Fibroblast of villous mesenchyme (primary cell): ENCODE measurements around the gene TUBG2. TPM values are rescaled to one million over a fixed set of nuclear protein-coding genes. Genes with fewer than 3 reads are reported as not detected.
"Not testable (repeated sequence)": the region's sequence is repeated elsewhere in the genome, so short reads cannot be mapped to it uniquely, and the experiment has no call there.

Source experiments
- DNase-seq: peaks from one replicate; pipeline ENCODE4 v3.0.0-alpha.2; 2010; ENCODE audit warnings: low read depth
- H3K4me3 ChIP-seq: 2 replicates; pipeline ENCODE4 v1.5.1; 2011; ENCODE audit warnings: low read depth, mild to moderate bottlenecking, low read length
- total RNA-seq: library from RNA; depleted of rRNA; stranded (reverse); fragments of >200 nt; gene quantifications from 2 replicates; pipeline ENCODE4 v1.2.3, GENCODE V29; 2012
- TF ChIP-seq, protein P1 (sequence below): IDR thresholded peaks from 2 replicates; pipeline ENCODE4 v1.5.1; 2012; ENCODE audit warnings: low read depth, mild to moderate bottlenecking, low read length; ENCODE audit not compliant: insufficient read depth

The TUBG2 gene
- total RNA-seq, 1 donor, result 11.7 TPM

DNA sequence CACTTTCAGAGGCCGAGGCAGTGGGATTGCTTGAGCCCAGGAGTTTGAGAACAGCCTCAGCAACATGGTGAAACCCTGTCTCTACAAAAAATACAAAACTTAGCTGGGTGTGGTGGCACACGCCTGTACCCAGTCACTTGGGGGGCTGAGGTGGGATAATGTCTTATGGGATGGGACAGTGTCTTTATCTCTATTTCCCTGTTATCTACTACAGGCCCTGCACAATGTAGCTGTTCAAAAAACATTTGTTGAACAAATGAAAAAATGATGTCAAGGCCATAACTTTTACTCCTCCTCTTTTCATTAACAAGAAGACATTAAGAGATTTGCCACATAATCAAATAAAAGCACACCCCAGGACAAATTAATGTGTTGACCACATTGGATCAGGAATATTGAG lies 35.8 kb upstream of the TUBG2 start:
- DNase-seq, result no peak
- TF ChIP-seq, protein P1, sequence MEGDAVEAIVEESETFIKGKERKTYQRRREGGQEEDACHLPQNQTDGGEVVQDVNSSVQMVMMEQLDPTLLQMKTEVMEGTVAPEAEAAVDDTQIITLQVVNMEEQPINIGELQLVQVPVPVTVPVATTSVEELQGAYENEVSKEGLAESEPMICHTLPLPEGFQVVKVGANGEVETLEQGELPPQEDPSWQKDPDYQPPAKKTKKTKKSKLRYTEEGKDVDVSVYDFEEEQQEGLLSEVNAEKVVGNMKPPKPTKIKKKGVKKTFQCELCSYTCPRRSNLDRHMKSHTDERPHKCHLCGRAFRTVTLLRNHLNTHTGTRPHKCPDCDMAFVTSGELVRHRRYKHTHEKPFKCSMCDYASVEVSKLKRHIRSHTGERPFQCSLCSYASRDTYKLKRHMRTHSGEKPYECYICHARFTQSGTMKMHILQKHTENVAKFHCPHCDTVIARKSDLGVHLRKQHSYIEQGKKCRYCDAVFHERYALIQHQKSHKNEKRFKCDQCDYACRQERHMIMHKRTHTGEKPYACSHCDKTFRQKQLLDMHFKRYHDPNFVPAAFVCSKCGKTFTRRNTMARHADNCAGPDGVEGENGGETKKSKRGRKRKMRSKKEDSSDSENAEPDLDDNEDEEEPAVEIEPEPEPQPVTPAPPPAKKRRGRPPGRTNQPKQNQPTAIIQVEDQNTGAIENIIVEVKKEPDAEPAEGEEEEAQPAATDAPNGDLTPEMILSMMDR, result no peak
- H3K4me3 ChIP-seq, result no peak overlapping the region

DNA sequence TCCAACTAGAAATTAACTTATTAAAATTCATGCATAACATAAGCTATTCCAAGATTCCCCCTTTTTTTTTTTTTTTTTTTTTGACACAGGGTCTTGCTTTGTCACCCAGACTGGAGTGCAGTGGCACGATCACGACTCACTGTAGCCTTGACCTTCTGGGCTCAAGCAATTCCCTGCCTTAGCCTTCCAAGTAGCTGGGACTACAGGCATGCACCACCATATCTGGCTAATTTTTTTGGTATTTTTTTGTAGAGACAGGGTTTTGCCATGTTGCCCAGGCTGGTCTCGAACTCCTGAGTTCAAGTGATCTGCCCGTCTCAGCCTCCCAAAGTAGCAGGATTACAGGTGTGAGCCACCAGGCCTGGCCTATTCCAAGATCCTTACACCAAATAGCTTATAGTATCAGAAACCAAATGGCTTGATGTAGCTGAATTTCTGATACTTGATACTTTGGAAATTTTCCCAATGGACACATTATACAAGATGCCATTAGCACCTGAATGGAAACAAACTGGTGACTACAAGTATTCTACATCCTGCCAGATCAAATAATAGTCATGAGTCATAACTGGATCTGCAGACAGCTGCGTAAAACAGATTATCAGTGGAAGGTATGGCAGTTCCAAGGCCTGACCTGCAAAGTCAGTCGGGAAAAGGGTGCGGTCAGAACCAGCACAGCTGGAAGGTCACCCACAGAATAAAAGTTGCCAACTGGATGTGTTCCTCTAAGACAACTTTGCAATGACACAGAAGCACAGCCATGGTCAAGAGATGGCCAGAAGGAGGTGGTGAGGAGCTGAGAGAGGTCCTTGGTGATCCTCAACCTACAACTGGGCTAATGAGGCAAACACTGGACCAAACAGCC lies 35.1 kb upstream of the TUBG2 start:
- TF ChIP-seq, protein P1, result no peak
- DNase-seq, result no peak
- H3K4me3 ChIP-seq, result no peak overlapping the region

DNA sequence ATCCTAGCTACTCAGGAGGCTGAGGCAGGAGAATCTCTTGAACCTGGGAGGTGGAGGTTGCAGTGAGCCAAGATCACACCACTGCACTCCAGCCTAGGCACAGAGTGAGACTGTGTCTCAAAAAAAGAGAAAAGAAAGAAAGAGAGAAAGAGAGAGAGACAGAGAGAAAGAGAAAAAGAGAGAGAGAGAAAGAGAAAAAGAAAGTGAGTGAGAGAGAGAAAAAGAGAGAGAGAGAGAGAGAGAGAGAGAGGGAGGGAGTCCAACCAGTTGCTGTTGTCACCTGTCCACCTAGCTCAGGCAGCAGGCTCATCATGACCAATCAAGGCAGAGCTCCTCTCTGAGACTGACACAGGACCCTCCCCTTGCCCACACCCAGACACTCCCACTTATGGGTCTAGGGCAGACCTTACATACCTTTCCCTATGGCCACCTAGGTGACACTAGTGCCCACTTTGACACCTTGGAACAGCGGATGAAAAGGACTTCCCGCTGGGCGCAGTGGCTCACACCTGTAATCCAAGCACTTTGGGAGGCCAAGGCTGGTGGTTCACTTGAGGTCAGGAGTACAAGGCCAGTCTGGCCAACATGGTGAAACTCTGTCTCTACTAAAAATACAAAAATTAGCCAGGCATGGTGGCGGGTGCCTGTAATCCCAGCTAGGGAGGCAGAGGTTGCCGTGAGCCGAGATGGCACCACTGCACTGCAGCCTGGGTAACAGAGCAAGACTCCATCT lies 31.9 kb upstream of the TUBG2 start:
- DNase-seq, H3K4me3 ChIP-seq: not testable (repeated sequence)

DNA sequence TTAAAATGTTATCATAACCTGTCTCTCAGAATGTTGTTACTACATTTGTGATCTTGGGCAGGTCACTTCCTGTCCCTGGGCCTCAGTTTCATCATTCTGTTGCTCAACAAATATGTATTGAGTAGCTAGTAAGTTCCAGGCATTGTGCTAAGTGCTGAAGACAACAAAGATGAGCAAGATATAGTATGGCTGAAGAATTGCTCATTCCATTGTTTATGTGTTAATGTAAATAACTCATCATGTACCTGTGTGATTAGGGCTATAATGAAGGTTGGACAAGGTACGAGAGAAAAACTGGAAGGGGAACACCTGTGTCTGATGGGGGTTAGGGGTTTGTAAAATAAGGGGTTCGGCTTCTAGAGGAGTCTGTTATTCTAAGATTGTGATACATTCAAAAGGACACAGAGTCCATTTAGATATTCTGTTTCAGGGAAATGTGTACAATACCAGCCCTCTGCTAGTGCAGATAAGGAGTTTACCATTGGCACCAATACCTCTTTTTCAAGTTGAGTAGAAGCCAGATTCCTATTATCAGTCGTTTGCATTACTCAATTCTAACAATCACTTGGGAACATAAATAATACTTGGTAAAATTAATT lies 29.6 kb upstream of the TUBG2 start:
- peak; percentile 41 for DNase-seq
- TF ChIP-seq, protein P1, result no peak
- H3K4me3 ChIP-seq, result no peak overlapping the region

DNA sequence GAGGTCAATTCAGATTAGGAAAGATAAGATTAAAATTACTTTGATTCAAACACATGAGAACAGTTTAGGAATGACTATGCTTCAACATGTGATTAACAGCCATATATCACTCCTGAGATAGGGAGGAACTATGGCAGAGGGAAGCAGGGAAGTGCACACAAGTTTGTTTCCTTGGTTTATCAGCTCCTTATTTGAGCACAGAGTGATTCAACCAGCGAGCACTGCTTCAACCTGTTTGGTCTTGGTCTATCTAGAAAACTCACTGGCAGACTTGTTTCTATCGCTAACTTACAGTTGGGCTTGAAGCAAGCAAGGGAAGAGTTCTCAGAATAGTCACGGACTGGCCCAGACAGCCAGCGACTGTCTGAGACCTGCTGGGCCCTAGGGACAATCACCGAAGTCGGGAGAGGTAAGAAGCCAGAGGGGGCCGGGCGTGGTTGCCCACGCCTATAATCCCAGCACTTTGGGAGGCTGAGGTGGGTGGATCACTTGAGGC lies 26.1 kb upstream of the TUBG2 start:
- no peak for DNase-seq
- no peak overlapping the region for H3K4me3 ChIP-seq
- TF ChIP-seq, protein P1, result no peak

DNA sequence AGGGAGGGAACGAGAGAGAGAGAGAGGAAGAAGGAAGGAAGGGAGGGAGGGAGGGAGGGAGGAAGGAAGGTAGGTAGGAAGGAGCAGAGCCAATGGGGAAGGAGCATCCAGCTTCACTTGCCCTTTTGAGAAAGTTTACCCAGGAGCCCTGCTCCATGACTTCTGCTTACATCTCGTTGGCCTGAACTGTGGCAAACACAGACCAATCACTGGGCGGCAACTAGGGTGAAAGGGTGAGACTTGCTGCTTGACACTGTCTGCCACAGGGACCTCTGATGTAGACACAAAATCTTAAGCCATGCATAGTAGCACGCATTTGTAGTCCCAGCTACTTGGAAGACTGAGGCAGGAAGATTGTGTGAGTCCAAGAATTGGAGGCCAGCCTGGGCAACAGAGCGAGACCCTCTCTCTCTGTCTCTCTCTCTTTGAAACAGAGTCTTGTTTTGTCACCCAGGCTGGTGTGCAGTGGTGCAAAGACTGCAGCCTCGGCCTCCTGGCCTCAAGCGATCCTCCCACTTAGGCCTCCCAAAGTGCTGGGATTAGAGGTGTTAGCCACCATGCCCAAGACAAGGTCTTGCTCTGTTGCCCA lies 19.5 kb upstream of the TUBG2 start:
- no peak overlapping the region for H3K4me3 ChIP-seq
- no peak for DNase-seq
- TF ChIP-seq, protein P1, result no peak

DNA sequence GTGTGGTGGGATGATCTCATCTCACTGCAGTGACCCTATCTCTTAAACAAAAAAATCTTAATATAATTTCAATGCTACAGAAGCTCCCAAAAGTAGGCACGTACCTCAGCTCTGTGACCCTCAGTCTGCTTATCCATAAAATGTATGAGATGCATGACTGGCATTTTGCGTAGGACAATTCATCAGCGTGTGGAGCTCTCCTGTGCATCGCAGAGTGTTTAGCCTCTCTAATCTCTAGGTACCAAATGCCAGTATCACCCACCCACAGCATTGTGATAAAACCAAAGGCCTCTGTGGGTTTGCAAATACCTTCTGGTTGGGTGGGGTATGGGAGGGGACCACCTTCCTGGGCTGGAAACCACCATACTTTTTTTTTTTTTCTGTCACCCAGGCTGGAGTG lies 19.0 kb upstream of the TUBG2 start:
- no peak for DNase-seq
- H3K4me3 ChIP-seq, result no peak overlapping the region
- TF ChIP-seq, protein P1, result no peak
